Uterus (tissue), 2 donors: ENCODE results near the gene ZNF775.

Experiments
- POLR2A ChIP-seq, 2 donors: fragments of 450-650 bp; IDR thresholded peaks; one replicate each; pipeline ENCODE4 v1.6.1; 2016; ENCODE audit warnings: antibody characterized with exemption in 2 of 2, mild to moderate bottlenecking in 1 of 2, moderate library complexity in 1 of 2
- TF ChIP-seq, protein P1 (sequence below), 4 experiments: fragments of 200-600 bp in 2 of 4; fragments of 450-650 bp in 2 of 4; sonication (generic) in 2 of 4; IDR thresholded peaks; one replicate each; pipeline ENCODE4 v1.5.1; 2016 to 2019; ENCODE audit warnings: antibody characterized with exemption in 4 of 4, mild to moderate bottlenecking in 2 of 4, moderate library complexity in 1 of 4

DNA sequence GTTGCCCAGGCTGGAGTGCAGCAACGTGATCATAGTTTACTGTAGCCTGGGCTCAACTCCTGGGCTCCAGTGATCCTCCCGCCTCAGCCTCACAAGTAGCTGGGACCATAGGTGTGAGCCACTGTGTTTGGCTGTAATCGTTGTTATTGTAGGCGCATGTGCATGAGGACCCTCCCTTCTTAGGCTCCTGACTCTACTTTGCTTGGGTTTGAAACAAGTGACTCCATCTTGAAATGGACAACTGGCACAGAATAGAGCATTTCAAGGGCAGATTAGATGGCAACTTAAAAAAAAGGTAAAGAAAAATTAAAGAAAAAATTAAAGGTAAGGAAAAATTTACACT lies 55.9 kb downstream of the ZNF775 start:
- TF ChIP-seq, protein P1, sequence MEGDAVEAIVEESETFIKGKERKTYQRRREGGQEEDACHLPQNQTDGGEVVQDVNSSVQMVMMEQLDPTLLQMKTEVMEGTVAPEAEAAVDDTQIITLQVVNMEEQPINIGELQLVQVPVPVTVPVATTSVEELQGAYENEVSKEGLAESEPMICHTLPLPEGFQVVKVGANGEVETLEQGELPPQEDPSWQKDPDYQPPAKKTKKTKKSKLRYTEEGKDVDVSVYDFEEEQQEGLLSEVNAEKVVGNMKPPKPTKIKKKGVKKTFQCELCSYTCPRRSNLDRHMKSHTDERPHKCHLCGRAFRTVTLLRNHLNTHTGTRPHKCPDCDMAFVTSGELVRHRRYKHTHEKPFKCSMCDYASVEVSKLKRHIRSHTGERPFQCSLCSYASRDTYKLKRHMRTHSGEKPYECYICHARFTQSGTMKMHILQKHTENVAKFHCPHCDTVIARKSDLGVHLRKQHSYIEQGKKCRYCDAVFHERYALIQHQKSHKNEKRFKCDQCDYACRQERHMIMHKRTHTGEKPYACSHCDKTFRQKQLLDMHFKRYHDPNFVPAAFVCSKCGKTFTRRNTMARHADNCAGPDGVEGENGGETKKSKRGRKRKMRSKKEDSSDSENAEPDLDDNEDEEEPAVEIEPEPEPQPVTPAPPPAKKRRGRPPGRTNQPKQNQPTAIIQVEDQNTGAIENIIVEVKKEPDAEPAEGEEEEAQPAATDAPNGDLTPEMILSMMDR (IDR thresholded peaks at IDR 0.05), result no peak
- no peak for TF ChIP-seq POLR2A (IDR thresholded peaks at IDR 0.05)
